Activated naive CD8-positive, alpha-beta T cell (primary cell): ENCODE results near the gene REEP2.

Source experiments
- H3K27ac Mint-ChIP-seq: one replicate; pipeline ENCODE4 v1.8.0; 2021; ENCODE audit warnings: mixed read lengths
- H3K27me3 Mint-ChIP-seq: one replicate; pipeline ENCODE4 v1.8.0; 2021; ENCODE audit warnings: mixed read lengths
- H3K36me3 Mint-ChIP-seq: one replicate; pipeline ENCODE4 v1.8.0; 2021; ENCODE audit warnings: mixed read lengths
- H3K4me1 Mint-ChIP-seq: one replicate; pipeline ENCODE4 v1.8.0; 2021; ENCODE audit warnings: low read depth, mixed read lengths
- H3K4me3 Mint-ChIP-seq: one replicate; pipeline ENCODE4 v1.8.0; 2021; ENCODE audit warnings: mild to moderate bottlenecking, mixed read lengths
- H3K9me3 Mint-ChIP-seq: one replicate; pipeline ENCODE4 v1.8.0; 2021; ENCODE audit warnings: low read depth, mixed read lengths

REEP2 gene

DNA sequence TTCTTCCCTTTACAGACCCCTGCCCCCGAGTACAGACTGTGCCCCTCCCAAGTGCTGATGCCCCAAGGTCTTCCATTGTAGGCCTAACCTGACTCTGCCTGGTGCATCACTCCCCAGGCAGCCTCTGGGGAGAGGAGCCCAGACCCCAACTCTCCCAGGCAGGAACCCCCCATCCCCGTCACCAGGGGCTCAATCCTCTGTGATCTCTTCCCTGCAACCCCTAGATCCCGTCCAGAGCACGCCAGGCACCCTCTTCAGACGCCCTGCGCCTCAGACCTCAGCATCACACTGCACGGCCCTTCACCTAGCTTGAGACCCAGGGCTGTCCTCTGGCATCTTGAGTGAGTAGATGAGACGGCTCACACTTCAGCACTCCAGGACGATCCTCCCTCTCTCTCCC, 20.0 kb downstream of the REEP2 start:
- Mint-ChIP-seq H3K27ac (peak overlapping the region; percentile 100), H3K4me3 (peak overlapping the region; percentile 89), H3K27me3 (no peaks in the 10 kb centered on the region), H3K9me3 (no peaks in the 10 kb centered on the region), H3K4me1 (peaks cover 39% of the 10 kb centered on the region), H3K36me3 (no peaks in the 10 kb centered on the region)

GRCh38 chr5:138459311-138459933, 20.6 kb downstream of the REEP2 start:
- Mint-ChIP-seq H3K36me3 (no peaks in the 10 kb centered on the region), H3K27me3 (no peaks in the 10 kb centered on the region), H3K9me3 (no peaks in the 10 kb centered on the region), H3K27ac (peak overlapping the region; percentile 100), H3K4me3 (peak overlapping the region; percentile 89), H3K4me1 (peaks cover 39% of the 10 kb centered on the region)

DNA sequence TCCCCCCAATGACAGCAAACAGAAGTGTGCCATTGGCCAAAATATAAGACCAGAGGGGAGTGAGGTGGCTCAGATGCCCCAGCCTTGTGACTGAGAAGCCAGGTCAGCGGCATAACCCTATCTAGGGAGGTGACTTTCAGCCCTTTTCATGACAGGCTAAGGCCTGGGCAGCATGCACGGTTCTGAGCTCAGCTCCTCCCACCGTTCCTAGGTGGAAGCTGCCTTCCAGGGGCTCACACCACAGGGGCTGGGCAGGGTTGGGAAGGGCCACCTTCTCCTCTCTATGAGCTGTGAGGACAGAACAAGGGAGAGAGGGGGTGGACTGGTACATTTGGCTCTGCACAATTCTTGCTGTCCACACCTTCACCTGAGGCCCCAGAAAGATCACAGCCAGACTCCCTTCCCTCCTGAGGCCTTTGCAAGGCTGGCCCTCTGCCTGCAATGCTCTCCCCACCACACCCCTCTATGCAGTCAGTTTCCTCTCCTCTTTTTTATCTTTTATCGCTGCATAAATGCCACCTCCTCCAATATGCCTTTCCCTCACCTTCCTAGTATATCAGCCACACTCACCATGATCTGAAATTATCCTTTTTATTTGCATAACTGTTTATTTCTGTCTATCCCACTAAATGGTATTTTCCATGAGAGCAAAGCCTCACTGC, 21.3 kb downstream of the REEP2 start:
- H3K36me3 Mint-ChIP-seq, result no peaks in the 10 kb centered on the region
- peak overlapping the region; percentile 21 for H3K4me3 Mint-ChIP-seq
- H3K27me3 Mint-ChIP-seq, result no peaks in the 10 kb centered on the region
- H3K4me1 Mint-ChIP-seq, result peaks cover 39% of the 10 kb centered on the region
- H3K27ac Mint-ChIP-seq, result peak overlapping the region; percentile 100
- H3K9me3 Mint-ChIP-seq, result no peaks in the 10 kb centered on the region

- H3K4me3 Mint-ChIP-seq, result peak overlapping the region; percentile 23
- H3K36me3 Mint-ChIP-seq, result no peaks in the 10 kb centered on the region
These were observed 22.7 kb downstream of the REEP2 start for GRCh38 chr5:138461343-138462125.

DNA sequence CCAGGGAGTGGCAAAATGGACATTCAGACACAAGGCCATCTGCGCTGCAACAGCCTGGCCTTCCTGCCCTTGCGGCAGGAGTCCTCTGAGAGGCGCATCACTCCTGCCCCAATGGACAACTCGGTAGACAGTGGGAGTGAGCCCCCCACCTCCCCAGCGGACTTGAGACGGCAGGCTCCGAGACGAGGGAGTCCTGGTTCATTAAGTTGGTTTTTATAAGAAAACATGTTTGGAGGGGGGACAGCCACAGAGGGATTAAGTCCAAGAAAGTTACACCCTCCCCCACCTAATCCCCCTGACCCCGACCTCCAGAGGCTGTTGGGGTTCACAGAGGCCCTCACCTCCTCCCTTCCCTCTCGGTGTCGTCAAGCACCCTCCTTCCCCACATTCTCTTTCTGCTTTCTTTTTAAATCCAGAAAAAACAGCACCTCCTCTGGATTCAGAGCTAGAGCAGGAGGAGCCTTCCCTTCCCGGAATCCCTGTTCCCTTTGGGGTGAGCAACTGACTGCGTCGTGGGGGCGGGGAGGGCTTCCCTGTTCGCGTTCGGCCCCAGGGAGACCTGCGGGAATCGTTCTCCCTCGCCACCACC, 24.7 kb downstream of the REEP2 start:
- peak overlapping the region; percentile 83 for H3K27ac Mint-ChIP-seq
- H3K27me3 Mint-ChIP-seq, result no peaks in the 10 kb centered on the region
- peak overlapping the region; percentile 86 for H3K4me3 Mint-ChIP-seq
- peaks cover 51% of the 10 kb centered on the region for H3K4me1 Mint-ChIP-seq
- no peaks in the 10 kb centered on the region for H3K9me3 Mint-ChIP-seq
- H3K36me3 Mint-ChIP-seq, result peaks cover 13% of the 10 kb centered on the region

More at GRCh38 chr5:138461343-138462125, 22.7 kb downstream of the REEP2 start:
- Mint-ChIP-seq H3K27me3 (no peaks in the 10 kb centered on the region), H3K9me3 (no peaks in the 10 kb centered on the region), H3K27ac (peak overlapping the region; percentile 31), H3K4me1 (peaks cover 41% of the 10 kb centered on the region)

DNA sequence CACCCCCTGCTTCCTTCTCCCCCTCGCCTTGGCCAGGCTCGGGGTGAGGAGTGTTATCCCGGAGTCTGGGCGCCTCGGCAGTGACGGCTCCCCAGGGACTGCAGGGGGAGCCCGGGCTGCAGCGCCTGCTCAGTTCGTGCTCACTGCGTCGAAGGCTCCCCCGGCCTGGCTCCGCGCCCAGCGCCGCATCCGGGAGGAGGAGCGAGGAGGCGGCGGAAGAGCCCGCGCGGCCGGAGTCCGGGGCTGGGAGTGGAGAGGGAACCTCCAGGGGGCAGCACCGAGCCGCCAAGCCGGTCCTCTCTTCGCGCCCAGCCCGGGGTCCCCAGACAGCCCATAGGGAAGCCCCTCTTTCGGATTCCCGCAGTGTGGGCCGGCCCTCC, 25.1 kb downstream of the REEP2 start:
- H3K4me3 Mint-ChIP-seq, result peak overlapping the region; percentile 86
- H3K27me3 Mint-ChIP-seq, result no peaks in the 10 kb centered on the region
- H3K27ac Mint-ChIP-seq, result peak overlapping the region; percentile 83
- H3K9me3 Mint-ChIP-seq, result no peaks in the 10 kb centered on the region
- H3K4me1 Mint-ChIP-seq, result peaks cover 49% of the 10 kb centered on the region
- peaks cover 14% of the 10 kb centered on the region for H3K36me3 Mint-ChIP-seq

DNA sequence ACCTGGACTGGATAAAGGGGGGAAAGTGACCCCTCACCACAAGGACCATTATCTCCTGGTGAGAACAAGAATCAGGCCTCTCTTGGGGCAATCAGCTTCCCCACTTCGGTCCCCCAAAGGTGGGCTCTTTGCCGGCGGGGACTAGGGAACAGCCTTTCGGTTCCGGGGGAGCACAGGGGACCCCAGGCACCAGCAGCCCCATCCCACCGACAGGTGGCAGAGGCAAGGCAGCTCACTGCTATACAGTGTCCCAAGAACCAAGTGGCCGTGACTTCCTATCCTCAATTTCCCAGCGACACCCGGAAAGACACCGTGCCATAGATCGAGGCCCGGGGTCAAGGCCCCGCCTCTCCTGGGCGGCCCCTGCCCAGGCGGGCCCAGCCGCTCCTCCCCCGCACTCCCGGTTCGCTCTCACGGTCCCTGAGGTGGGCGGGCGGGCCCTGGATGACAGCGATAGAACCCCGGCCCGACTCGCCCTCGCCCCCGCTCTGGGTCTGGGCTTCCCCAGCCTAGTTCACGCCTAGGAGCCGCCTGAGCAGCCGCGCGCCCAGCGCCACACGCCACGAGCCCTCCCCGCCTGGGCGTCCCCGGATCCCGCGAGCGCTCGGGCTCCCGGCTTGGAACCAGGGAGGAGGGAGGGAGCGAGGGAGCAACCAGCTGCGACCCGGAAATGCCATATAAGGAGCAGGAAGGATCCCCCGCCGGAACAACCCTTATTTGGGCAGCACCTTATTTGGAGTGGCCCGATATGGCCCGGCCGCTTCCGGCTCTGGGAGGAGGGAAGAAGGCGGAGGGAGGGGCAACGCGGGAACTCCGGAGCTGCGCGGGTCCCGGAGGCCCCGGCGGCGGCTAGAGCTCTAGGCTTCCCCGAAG, 25.8 kb downstream of the REEP2 start:
- Mint-ChIP-seq H3K27ac (peak overlapping the region; percentile 78), H3K9me3 (no peaks in the 10 kb centered on the region), H3K4me3 (peak overlapping the region; percentile 86), H3K4me1 (peaks cover 43% of the 10 kb centered on the region), H3K27me3 (no peaks in the 10 kb centered on the region), H3K36me3 (peaks cover 14% of the 10 kb centered on the region)

GRCh38 chr5:138465261-138466124, 26.6 kb downstream of the REEP2 start, which contains the start of gene EGR1:
Gene EGR1 (plus strand): TSS chr5:138465479. CDS start chr5:138465762, 283 bp downstream.
- peak within 1 kb of the TSS; percentile 90 for H3K4me3 Mint-ChIP-seq
- H3K27me3 Mint-ChIP-seq, result no peaks in the 10 kb centered on the region
- H3K4me1 Mint-ChIP-seq, result peaks cover 34% of the 10 kb centered on the region

DNA sequence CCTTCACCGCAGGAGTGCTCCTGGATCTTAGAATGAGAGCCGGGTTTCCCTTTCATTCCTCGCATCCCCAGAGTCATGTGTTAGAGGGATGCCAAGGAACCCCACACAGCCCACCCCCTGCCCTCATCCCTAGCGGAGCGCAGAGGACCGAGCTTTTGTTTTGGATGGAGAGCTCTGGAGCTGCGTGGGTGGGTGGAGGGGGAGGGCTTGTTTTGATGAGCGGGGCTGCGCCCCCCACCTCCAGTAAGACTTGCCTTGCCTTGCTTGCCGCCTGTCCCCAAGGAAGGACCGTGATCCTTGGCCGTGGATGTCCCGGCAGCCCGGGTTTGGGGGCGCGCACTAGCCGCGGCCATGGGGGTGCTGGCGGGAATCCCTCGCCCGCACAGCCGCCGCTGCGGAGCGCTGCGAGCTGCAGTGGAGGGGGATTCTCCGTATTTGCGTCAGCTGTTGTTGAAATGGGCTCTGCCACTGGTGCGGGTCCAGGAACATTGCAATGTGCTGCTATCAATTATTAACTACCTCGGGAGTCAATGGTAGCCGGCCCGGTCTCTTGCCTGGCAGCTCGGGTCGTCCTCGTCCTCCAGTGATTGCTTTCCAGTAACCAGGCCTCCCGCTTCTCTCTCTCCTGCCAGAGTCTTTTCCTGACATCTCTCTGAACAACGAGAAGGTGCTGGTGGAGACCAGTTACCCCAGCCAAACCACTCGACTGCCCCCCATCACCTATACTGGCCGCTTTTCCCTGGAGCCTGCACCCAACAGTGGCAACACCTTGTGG, 27.5 kb downstream of the REEP2 start:
- no peak overlapping the region for H3K27ac Mint-ChIP-seq
- H3K27me3 Mint-ChIP-seq, result no peaks in the 10 kb centered on the region
- peaks cover 27% of the 10 kb centered on the region for H3K4me1 Mint-ChIP-seq
- H3K9me3 Mint-ChIP-seq, result no peaks in the 10 kb centered on the region
- peaks cover 14% of the 10 kb centered on the region for H3K36me3 Mint-ChIP-seq
- peak overlapping the region; percentile 90 for H3K4me3 Mint-ChIP-seq

More at GRCh38 chr5:138465261-138466124, 26.6 kb downstream of the REEP2 start, which contains the start of gene EGR1:
- Mint-ChIP-seq H3K36me3 (peaks cover 14% of the 10 kb centered on the region), H3K27ac (peak within 1 kb of the TSS; percentile 78), H3K9me3 (no peaks in the 10 kb centered on the region)

GRCh38 chr5:138466900-138467710, 28.2 kb downstream of the REEP2 start:
- Mint-ChIP-seq H3K4me1 (peaks cover 24% of the 10 kb centered on the region), H3K9me3 (no peaks in the 10 kb centered on the region), H3K36me3 (peaks cover 14% of the 10 kb centered on the region), H3K27me3 (no peaks in the 10 kb centered on the region), H3K27ac (peak overlapping the region; percentile 34), H3K4me3 (peak overlapping the region; percentile 90)

DNA sequence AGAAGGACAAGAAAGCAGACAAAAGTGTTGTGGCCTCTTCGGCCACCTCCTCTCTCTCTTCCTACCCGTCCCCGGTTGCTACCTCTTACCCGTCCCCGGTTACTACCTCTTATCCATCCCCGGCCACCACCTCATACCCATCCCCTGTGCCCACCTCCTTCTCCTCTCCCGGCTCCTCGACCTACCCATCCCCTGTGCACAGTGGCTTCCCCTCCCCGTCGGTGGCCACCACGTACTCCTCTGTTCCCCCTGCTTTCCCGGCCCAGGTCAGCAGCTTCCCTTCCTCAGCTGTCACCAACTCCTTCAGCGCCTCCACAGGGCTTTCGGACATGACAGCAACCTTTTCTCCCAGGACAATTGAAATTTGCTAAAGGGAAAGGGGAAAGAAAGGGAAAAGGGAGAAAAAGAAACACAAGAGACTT, 28.9 kb downstream of the REEP2 start:
- no peaks in the 10 kb centered on the region for H3K27me3 Mint-ChIP-seq
- H3K27ac Mint-ChIP-seq, result peak overlapping the region; percentile 34

More for the DNA sequence above, 28.9 kb downstream of the REEP2 start:
- Mint-ChIP-seq H3K4me1 (peaks cover 24% of the 10 kb centered on the region), H3K36me3 (peaks cover 14% of the 10 kb centered on the region), H3K9me3 (no peaks in the 10 kb centered on the region), H3K4me3 (peak overlapping the region; percentile 90)
